Naive thymus-derived CD4-positive, alpha-beta T cell (primary cell): ENCODE results near the gene LRRC63. TPM values are rescaled to one million over a fixed set of nuclear protein-coding genes. Genes with fewer than 3 reads are reported as not detected.
A peak's percentile ranks its signal among the peaks of the same experiment; 100 is the strongest.

ENCODE experiments used
- ATAC-seq: fragments of 150-1000 bp; cut with Tn5 transposase; 2 replicates; pipeline ENCODE4 v1.10.0; 2021; ENCODE audit warnings: mild to moderate bottlenecking, moderate library complexity
- CTCF ChIA-PET: fragments of 350-600 bp; sonication (Branson Sonifier 250); formaldehyde crosslinking; loops from one replicate; lab custom pipeline; 2021; ENCODE audit warnings: antibody characterized with exemption; lab: Charles Lee
- POLR2A ChIA-PET: fragments of 350-600 bp; sonication (Branson Sonifier 250); formaldehyde crosslinking; loops from one replicate; lab custom pipeline; 2021; ENCODE audit warnings: antibody characterized with exemption, inconsistent platforms; lab: Charles Lee
- DNase-seq, 9 donors: peaks; one replicate each; pipeline versions ENCODE4 v3.0.0 to v3.0.0-alpha.2; 2020 to 2022; ENCODE audit warnings: mixed read lengths in 1 of 9
- H3K27ac ChIP-seq: one replicate; pipeline ENCODE4 v1.7.0; 2013; ENCODE audit warnings: mild to moderate bottlenecking, low read depth, low read length, moderate library complexity
- H3K27me3 ChIP-seq, 2 donors: one replicate each; pipeline ENCODE4 v1.7.0; 2013; ENCODE audit warnings: low read length in 2 of 2, mild to moderate bottlenecking in 2 of 2, moderate library complexity in 2 of 2; ENCODE audit not compliant: control insufficient read depth in 2 of 2, insufficient read depth in 2 of 2
- H3K36me3 ChIP-seq, 3 experiments: 1 replicate in 2 of 3; 2 replicates in 1 of 3; pipeline ENCODE4 v1.7.0; 2013; ENCODE audit warnings: low read length in 3 of 3, mild to moderate bottlenecking in 3 of 3, moderate library complexity in 1 of 3; ENCODE audit not compliant: insufficient read depth in 3 of 3, control insufficient read depth in 2 of 3
- H3K4me1 ChIP-seq, 2 donors: one replicate each; pipeline ENCODE4 v1.7.0; 2013; ENCODE audit warnings: low read length in 2 of 2, mild to moderate bottlenecking in 2 of 2, moderate library complexity in 1 of 2; ENCODE audit not compliant: control insufficient read depth in 2 of 2, insufficient read depth in 2 of 2
- H3K4me3 ChIP-seq: 2 replicates; pipeline ENCODE4 v1.7.0; 2013; ENCODE audit warnings: mild to moderate bottlenecking, low read length
- H3K9me3 ChIP-seq, 3 experiments: 1 replicate in 2 of 3; 2 replicates in 1 of 3; pipeline ENCODE4 v1.7.0; 2013; ENCODE audit warnings: low read length in 3 of 3; ENCODE audit not compliant: control insufficient read depth in 2 of 3
- H3K27ac Mint-ChIP-seq, 9 donors: one replicate each; pipeline ENCODE4 v1.8.0; 2020 to 2022; ENCODE audit warnings: mixed read lengths in 9 of 9, mild to moderate bottlenecking in 8 of 9, moderate library complexity in 5 of 9, inconsistent platforms in 2 of 9
- H3K27me3 Mint-ChIP-seq, 5 donors: one replicate each; pipeline ENCODE4 v1.8.0; 2021 to 2022; ENCODE audit warnings: mixed read lengths in 5 of 5, mild to moderate bottlenecking in 1 of 5
- H3K36me3 Mint-ChIP-seq, 5 donors: one replicate each; pipeline ENCODE4 v1.8.0; 2020 to 2022; ENCODE audit warnings: mixed read lengths in 5 of 5, mild to moderate bottlenecking in 3 of 5, inconsistent platforms in 1 of 5
- H3K4me1 Mint-ChIP-seq, 7 donors: one replicate each; pipeline ENCODE4 v1.8.0; 2020 to 2022; ENCODE audit warnings: mixed read lengths in 7 of 7, mild to moderate bottlenecking in 3 of 7, inconsistent platforms in 1 of 7
- H3K4me3 Mint-ChIP-seq, 10 donors: one replicate each; pipeline ENCODE4 v1.8.0; 2020 to 2022; ENCODE audit warnings: mild to moderate bottlenecking in 10 of 10, mixed read lengths in 10 of 10, moderate library complexity in 6 of 10, inconsistent platforms in 2 of 10
- H3K9me3 Mint-ChIP-seq, 11 donors: one replicate each; pipeline ENCODE4 v1.8.0; 2020 to 2022; ENCODE audit warnings: mixed read lengths in 11 of 11, mild to moderate bottlenecking in 4 of 11, inconsistent platforms in 1 of 11, moderate library complexity in 1 of 11
- intact Hi-C, 2 donors: fragments of 100-400 bp; cut with micrococcal nuclease; formaldehyde crosslinking; loops; one replicate each; pipeline ENCODE4 v1.15.1; 2023
- polyA plus RNA-seq, 2 donors: library from polyadenylated mRNA; unstranded; fragments of 300-500 nt; fragmentation: Illumina TruSeq; gene quantifications; one replicate each; pipeline ENCODE4 v1.2.3, GENCODE V29; 2021
- total RNA-seq, 6 experiments: library from RNA in 5 of 6; stranded (reverse) in 5 of 6; gene quantifications; 1 replicate in 5 of 6; 2 replicates in 1 of 6; pipeline ENCODE4 v1.2.3 and lab custom pipeline; 2021 to 2026

LRRC63 gene
- total and polyA plus RNA-seq, 7 experiments from 2014 or later, result 0.19 to 0.80 (median 0.46) TPM; not detected in 1

DNA sequence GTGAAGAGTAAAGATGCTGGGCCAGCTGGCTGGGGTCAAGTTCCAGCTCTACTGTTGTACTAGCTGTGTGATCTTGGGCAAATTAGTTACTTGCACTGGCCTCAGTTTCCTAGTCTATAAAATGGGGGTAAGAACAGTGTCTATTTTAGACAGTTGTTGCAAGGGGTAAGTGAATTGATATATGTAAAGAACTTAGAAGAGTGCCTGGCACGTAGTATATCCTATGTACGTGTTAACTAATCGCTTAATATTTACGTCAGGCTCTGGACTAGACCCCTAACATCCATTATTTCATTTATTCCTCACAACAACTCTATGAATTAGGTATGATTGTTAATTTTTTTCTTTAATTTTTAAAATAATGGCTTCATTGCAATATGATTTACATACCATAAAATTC lies 26.1 kb upstream of the LRRC63 start:
- H3K27me3 Mint-ChIP-seq, result no peaks in the 10 kb centered on the region
- no peak for ATAC-seq
- H3K27ac Mint-ChIP-seq, result peak overlapping the region in 4 of 9 donors; percentile 76 to 95 (median 88)
- DNase-seq, result no peak
- H3K4me3 Mint-ChIP-seq, result no peak overlapping the region
- CTCF ChIA-PET, result interaction anchor here (1.1 to 2.1 kb wide), 5 partner anchors 14 to 26 kb away, joined by 3 to 9 read pairs (median 4); no protein-coding TSS in a partner anchor
- Histone ChIP-seq H3K9me3 (no peaks in the 10 kb centered on the region), H3K4me3 (no peak overlapping the region), H3K27ac (no peak overlapping the region), H3K4me1 (peaks cover 27 to 35% of the 10 kb centered on the region in 2 donors), H3K27me3 (no peaks in the 10 kb centered on the region), H3K36me3 (no peaks in the 10 kb centered on the region)
- POLR2A ChIA-PET, result interaction anchor here (0.7 to 2.3 kb wide), 5 partner anchors 12 to 25 kb away, joined by 3 to 8 read pairs (median 7); no protein-coding TSS in a partner anchor
- intact Hi-C loops, result loop anchor here in 1 of 2 donors (10.0 kb wide), 1 partner anchor 369 kb away; the partner anchor contains the start of gene LRCH1
- no peaks in the 10 kb centered on the region for H3K9me3 Mint-ChIP-seq
- H3K36me3 Mint-ChIP-seq, result peaks cover 0 to 8% (median 3%) of the 10 kb centered on the region in 5 donors
- H3K4me1 Mint-ChIP-seq, result peaks cover 31 to 41% (median 35%) of the 10 kb centered on the region in 7 donors

DNA sequence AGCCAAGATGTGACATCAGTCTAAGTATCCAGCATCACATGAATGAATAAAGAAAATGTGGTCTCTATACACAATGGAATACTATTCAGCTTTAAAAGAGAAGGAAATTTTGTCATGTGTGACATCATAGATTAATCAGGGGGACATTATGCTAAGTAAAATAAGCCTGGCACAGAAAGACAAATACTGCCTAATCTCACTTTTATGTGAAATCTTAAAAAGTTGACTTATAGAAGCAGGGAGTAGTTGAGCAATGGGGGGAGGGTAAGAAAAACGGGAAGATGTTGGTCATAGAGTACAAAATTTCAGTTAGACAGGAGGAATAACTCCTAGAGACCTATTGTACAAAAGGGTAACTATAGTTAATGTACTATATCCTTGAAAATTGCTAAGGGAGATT lies 19.3 kb upstream of the LRRC63 start:
- no peak for DNase-seq
- no peak overlapping the region for H3K27ac ChIP-seq
- intact Hi-C loops, result no loop called here
- H3K27ac Mint-ChIP-seq, result no peak overlapping the region
- peaks cover 0 to 15% (median 7%) of the 10 kb centered on the region in 5 donors for H3K36me3 Mint-ChIP-seq
- ChIA-PET CTCF (interaction anchor here (0.6 to 1.1 kb wide), 2 partner anchors 32 to 51 kb away, joined by 3 read pairs; no protein-coding TSS in a partner anchor), POLR2A (interaction anchor here (1.1 to 2.1 kb wide), 3 partner anchors 11 to 21 kb away, joined by 3 to 6 read pairs (median 3); no protein-coding TSS in a partner anchor)
- H3K4me3 ChIP-seq, result no peak overlapping the region
- H3K4me3 Mint-ChIP-seq, result no peak overlapping the region
- H3K9me3 Mint-ChIP-seq, result no peaks in the 10 kb centered on the region
- H3K4me1 ChIP-seq, result no peaks in the 10 kb centered on the region
- no peaks in the 10 kb centered on the region for H3K27me3 Mint-ChIP-seq
- no peaks in the 10 kb centered on the region for H3K9me3 ChIP-seq
- H3K4me1 Mint-ChIP-seq, result peaks cover 0 to 5% (median 0%) of the 10 kb centered on the region in 7 donors
- no peak for ATAC-seq
- no peaks in the 10 kb centered on the region for H3K27me3 ChIP-seq
- H3K36me3 ChIP-seq, result no peaks in the 10 kb centered on the region

DNA sequence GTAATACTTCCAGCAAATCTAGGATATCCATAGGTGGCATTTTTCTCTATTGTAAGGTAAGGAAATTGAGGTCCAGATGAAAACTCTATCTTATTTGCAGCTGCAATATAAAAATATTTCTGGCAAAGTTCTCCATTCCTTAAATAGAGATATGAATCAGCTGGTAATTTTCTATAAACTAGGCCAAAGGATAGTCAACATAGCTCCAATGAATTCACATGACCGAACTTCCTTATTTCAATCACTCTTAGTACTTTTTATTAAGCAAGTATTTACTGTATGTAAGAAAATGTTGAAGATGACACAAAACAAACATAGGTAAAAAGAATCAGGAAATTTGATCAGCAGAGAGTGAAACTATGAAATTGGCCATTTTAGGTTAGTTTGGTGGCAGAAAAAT lies 16.7 kb upstream of the LRRC63 start:
- ChIA-PET POLR2A (interaction anchor here (0.9 to 1.1 kb wide), 3 partner anchors 8 to 97 kb away, joined by 3 to 4 read pairs (median 3); no protein-coding TSS in a partner anchor), CTCF (interaction anchor here (0.7 kb wide), 1 partner anchor 25 kb away, joined by 3 read pairs; no protein-coding TSS in a partner anchor)
- H3K27me3 ChIP-seq, result no peaks in the 10 kb centered on the region
- H3K4me3 ChIP-seq, result no peak overlapping the region
- H3K4me3 Mint-ChIP-seq, result no peak overlapping the region
- H3K9me3 ChIP-seq, result no peaks in the 10 kb centered on the region
- no peak overlapping the region for H3K27ac ChIP-seq
- peaks cover 0 to 12% (median 4%) of the 10 kb centered on the region in 5 donors for H3K36me3 Mint-ChIP-seq
- intact Hi-C loops, result no loop called here
- H3K36me3 ChIP-seq, result no peaks in the 10 kb centered on the region
- H3K9me3 Mint-ChIP-seq, result no peaks in the 10 kb centered on the region
- peaks cover 0 to 11% (median 6%) of the 10 kb centered on the region in 7 donors for H3K4me1 Mint-ChIP-seq
- H3K27ac Mint-ChIP-seq, result peak overlapping the region in 1 of 9 donors; percentile 60
- peaks cover 0 to 4% of the 10 kb centered on the region in 2 donors for H3K4me1 ChIP-seq
- peak; percentile 32 for ATAC-seq
- no peaks in the 10 kb centered on the region for H3K27me3 Mint-ChIP-seq
- DNase-seq, result no peak

DNA sequence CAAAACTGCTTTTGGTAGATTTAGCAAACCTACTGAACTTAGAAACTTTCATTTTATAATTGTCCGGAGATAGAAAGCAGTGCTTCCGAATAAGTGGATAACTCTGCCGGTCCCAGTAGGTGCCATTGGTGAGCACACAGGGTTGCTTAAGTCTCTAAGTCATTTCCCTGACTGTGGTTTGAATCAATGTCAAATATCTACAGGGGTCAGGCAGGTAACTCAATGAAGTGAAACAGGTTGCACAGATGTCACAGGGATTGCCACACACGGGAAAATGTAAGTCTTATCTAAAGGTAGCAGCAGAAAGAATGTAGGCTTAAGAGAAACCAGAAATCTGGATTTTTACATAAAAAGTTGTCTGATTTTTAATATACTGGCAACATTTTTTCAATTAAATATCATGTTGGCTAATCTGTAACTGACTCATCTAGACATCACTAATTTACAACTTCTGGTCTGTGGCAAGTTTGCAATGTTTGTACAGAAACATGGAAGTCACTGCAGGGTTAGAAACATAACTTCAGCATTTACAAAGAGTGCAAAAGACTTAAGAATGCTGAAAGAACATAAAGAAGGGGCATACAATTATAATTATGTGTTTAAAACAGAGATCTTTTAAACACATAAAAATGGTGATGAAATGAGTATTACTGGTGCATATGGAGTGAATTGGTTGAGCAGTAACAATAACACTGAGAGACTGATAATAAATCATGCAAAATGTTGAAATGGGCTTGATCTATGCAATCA lies 14.3 kb upstream of the LRRC63 start:
- Histone ChIP-seq H3K27ac (no peak overlapping the region), H3K4me3 (no peak overlapping the region), H3K9me3 (no peaks in the 10 kb centered on the region), H3K4me1 (peaks cover 11 to 16% of the 10 kb centered on the region in 2 donors), H3K27me3 (no peaks in the 10 kb centered on the region), H3K36me3 (no peaks in the 10 kb centered on the region)
- Mint-ChIP-seq H3K4me1 (peaks cover 0 to 31% (median 25%) of the 10 kb centered on the region in 7 donors), H3K9me3 (no peaks in the 10 kb centered on the region), H3K36me3 (peaks cover 0 to 9% (median 4%) of the 10 kb centered on the region in 5 donors), H3K27ac (no peak overlapping the region), H3K4me3 (no peak overlapping the region), H3K27me3 (no peaks in the 10 kb centered on the region)
- no peak for ATAC-seq
- CTCF ChIA-PET, result no interaction called here
- intact Hi-C loops, result no loop called here
- POLR2A ChIA-PET, result no interaction called here
- DNase-seq, result no peak

GRCh38 chr13:46198696-46199193 lies 13.0 kb upstream of the LRRC63 start:
- ChIA-PET POLR2A (interaction anchor here (0.6 to 1.8 kb wide), 8 partner anchors 10 to 659 kb away, joined by 3 to 6 read pairs (median 4); no protein-coding TSS in a partner anchor), CTCF (interaction anchor here (0.6 kb wide), 1 partner anchor 30 kb away, joined by 3 read pairs; no protein-coding TSS in a partner anchor)
- ATAC-seq (no peak), DNase-seq (no peak)
- Histone ChIP-seq H3K4me1 (peaks cover 13 to 22% of the 10 kb centered on the region in 2 donors), H3K27me3 (no peaks in the 10 kb centered on the region), H3K9me3 (no peaks in the 10 kb centered on the region), H3K4me3 (no peak overlapping the region), H3K27ac (no peak overlapping the region), H3K36me3 (no peaks in the 10 kb centered on the region)
- H3K27ac Mint-ChIP-seq, result no peak overlapping the region
- peaks cover 0 to 9% (median 3%) of the 10 kb centered on the region in 5 donors for H3K36me3 Mint-ChIP-seq
- no peaks in the 10 kb centered on the region for H3K27me3 Mint-ChIP-seq
- H3K4me3 Mint-ChIP-seq, result no peak overlapping the region
- intact Hi-C loops, result no loop called here
- H3K9me3 Mint-ChIP-seq, result no peaks in the 10 kb centered on the region
- H3K4me1 Mint-ChIP-seq, result peaks cover 0 to 42% (median 35%) of the 10 kb centered on the region in 7 donors

DNA sequence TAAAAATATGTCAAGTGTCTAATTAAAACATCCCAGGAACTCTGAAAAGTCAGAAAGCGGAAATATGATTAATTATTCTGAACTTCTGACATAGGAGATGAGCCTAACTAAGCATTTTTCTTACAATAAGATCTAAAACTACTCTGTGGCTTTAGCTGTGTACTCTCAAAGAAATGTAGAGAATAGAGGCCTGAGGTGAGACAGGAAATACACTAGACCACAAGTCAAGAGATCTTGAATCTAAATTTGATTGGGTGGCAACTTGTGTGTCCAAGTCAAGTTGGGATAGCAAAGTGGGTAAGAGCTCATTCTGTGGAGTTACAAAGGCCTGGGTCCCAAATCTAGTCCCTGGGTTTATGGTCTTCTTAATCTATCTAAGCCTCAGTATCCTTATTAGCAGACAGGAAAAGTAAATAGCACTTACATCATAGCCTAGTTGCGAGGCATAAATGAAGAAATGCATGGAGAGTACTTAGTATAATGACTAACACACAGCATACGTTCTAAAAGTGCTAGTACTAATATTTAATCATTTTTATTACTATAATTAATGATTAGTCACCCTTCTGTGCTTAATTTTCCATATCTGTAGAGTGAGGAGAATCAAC lies 9.4 kb upstream of the LRRC63 start:
- H3K4me1 Mint-ChIP-seq, result peaks cover 9 to 58% (median 48%) of the 10 kb centered on the region in 7 donors
- H3K4me3 ChIP-seq, result no peak overlapping the region
- intact Hi-C loops, result loop anchor here (1.0 kb wide), 4 partner anchors 8 to 20 kb away; partner anchors contain the start of genes LRRC63 (in 2 of the 2) and LCP1 (in 1 of the 2)

More for the DNA sequence above, 9.4 kb upstream of the LRRC63 start:
- peaks cover 0 to 13% (median 0%) of the 10 kb centered on the region in 5 donors for H3K36me3 Mint-ChIP-seq
- DNase-seq (peak in 5 of 9 donors; percentile 33 to 51 (median 49)), ATAC-seq (peak; percentile 76)
- Histone ChIP-seq H3K36me3 (no peaks in the 10 kb centered on the region), H3K9me3 (no peaks in the 10 kb centered on the region), H3K27ac (no peak overlapping the region), H3K4me1 (peaks cover 13 to 22% of the 10 kb centered on the region in 2 donors), H3K27me3 (no peaks in the 10 kb centered on the region)
- peak overlapping the region; percentile 49 to 89 (median 76) for H3K27ac Mint-ChIP-seq
- H3K27me3 Mint-ChIP-seq, result no peaks in the 10 kb centered on the region
- H3K4me3 Mint-ChIP-seq, result peak overlapping the region in 9 of 10 donors; percentile 8 to 78 (median 53)
- ChIA-PET POLR2A (interaction anchor here (1.0 to 2.5 kb wide), 6 partner anchors 9 to 30 kb away, joined by 3 to 20 read pairs (median 8); partner anchors contain the start of genes LCP1 and LRRC63), CTCF (interaction anchor here (0.9 to 2.1 kb wide), 4 partner anchors 9 to 119 kb away, joined by 3 to 5 read pairs (median 4); no protein-coding TSS in a partner anchor)
- no peaks in the 10 kb centered on the region for H3K9me3 Mint-ChIP-seq
